Measurements from ENCODE around the gene C16orf46. TPM values are rescaled to one million over a fixed set of nuclear protein-coding genes. Genes with fewer than 3 reads are reported as not detected.

The C16orf46 gene
- total RNA-seq, result 0.11 and 0.39 TPM in 2 replicates

GRCh38 chr16:81077076-81077940 lies at the start of gene C16orf46:
Gene C16orf46 (minus strand): TSS chr16:81077238. CDS start chr16:81063955, 13,283 bp downstream.

GRCh38 chr16:81095953-81096714 lies 19.1 kb upstream of the C16orf46 start, which contains the start of gene GCSH:
Gene GCSH (minus strand): TSS chr16:81096395. CDS start chr16:81096278, 117 bp downstream.

GRCh38 chr16:81035398-81035974 lies 41.6 kb downstream of the C16orf46 start, which contains the start of gene ATMIN:
Gene ATMIN (plus strand): TSS chr16:81035842. CDS start chr16:81035871, 29 bp downstream.

Other genes with a start within 250 kb of the C16orf46 start
- 54.2 and 100 TPM in 2 replicates for gene CMC2, start 70.4 kb downstream of the C16orf46 start, total RNA-seq
- gene CENPN, start 70.0 kb downstream of the C16orf46 start, total RNA-seq, result 38.3 and 90.1 TPM in 2 replicates
- 23.8 and 27.1 TPM in 2 replicates for gene ATMIN, start 41.4 kb downstream of the C16orf46 start, total RNA-seq
- 26.3 and 57.2 TPM in 2 replicates for gene GCSH, start 19.2 kb upstream of the C16orf46 start, total RNA-seq
- gene BCO1, start 161.5 kb upstream of the C16orf46 start, total RNA-seq, result not detected in 2 replicates
- 4.1 and 5.9 TPM in 2 replicates for gene GAN, start 237.7 kb upstream of the C16orf46 start, total RNA-seq

Measured in hair follicular keratinocyte (primary cell).